AG04449 (cell line): ENCODE data around the gene ADCY10.
"Not testable (repeated sequence)": the region's sequence is repeated elsewhere in the genome, so short reads cannot be mapped to it uniquely, and the experiment has no call there.

Experiments
- CTCF ChIA-PET: fragments of 350-600 bp; formaldehyde crosslinking; extraction: SDS; loops from one replicate; lab custom pipeline; 2021; ENCODE audit warnings: antibody characterized with exemption; lab: Yijun Ruan, JAX
- POLR2A ChIA-PET: fragments of 400-600, 350-600 bp; formaldehyde crosslinking; extraction: SDS; loops from one replicate; lab custom pipeline; 2020; ENCODE audit warnings: antibody characterized with exemption, inconsistent platforms; lab: Yijun Ruan, JAX
- DNase-seq: peaks from one replicate; pipeline ENCODE4 v3.0.0-alpha.2; 2010; ENCODE audit warnings: low read depth, low spot score
- H3K4me3 ChIP-seq: 2 replicates; pipeline ENCODE4 v1.5.1; 2011; ENCODE audit warnings: low read depth, mild to moderate bottlenecking, control low read depth, low read length
- CTCF ChIP-seq: IDR thresholded peaks from one replicate; pipeline ENCODE4 v1.5.1; 2011; ENCODE audit warnings: mild to moderate bottlenecking, moderate library complexity, low read length, control low read depth, inconsistent platforms; ENCODE audit not compliant: insufficient read depth; ENCODE audit errors: missing control alignments

ADCY10 gene

DNA sequence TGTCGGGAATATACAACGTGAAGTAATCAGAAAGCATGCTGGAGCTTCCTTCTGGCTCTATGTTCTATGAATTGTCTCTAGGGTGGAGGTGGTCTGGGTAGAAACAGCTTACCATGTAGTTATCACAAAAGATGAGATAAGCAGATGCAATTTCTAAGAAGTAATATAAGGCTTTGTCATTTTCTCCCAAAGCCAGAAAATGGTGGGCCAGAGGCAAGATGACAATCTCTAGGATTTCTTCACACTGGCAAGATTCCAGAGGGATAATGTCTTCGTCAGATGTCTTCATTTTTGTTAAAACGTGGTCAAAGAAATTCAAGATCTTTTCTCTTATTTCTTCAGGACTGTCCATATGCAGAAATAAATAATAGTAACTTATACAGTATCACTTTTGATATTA lies 77.7 kb downstream of the ADCY10 start:
- POLR2A ChIA-PET, result no interaction called here
- no peak overlapping the region for H3K4me3 ChIP-seq

GRCh38 chr1:167833904-167834303 lies 80.0 kb downstream of the ADCY10 start:
- ChIA-PET POLR2A (no interaction called here), CTCF (no interaction called here)
- no peak overlapping the region for H3K4me3 ChIP-seq
- TF ChIP-seq CTCF, result no peak
- DNase-seq, result no peak

More for the DNA sequence above, 77.7 kb downstream of the ADCY10 start:
- DNase-seq, result no peak
- no peak for TF ChIP-seq CTCF
- CTCF ChIA-PET, result interaction anchor here (1.4 kb wide), 1 partner anchor 17 kb away, joined by 5 read pairs; no protein-coding TSS in a partner anchor

DNA sequence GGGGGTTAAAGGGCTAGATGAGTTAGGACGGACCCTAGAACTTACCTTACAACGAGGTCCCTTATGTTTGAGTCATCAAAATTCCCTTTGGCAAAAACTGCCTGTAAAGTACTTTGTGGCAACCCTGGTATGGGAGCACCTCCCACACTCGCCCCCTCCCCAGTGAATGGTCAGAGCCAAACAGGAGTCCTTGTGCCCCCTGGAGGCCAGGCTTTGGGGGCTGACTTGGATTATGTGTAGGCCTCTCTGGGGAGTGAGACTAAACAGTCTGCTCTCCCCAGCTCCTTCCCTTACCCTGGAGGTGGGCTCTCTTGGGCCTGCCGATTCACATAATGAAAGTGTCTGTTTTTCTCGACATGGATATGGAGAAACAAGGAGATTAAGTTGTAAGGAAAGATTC lies 81.2 kb downstream of the ADCY10 start:
- no peak for TF ChIP-seq CTCF
- ChIA-PET CTCF (no interaction called here), POLR2A (no interaction called here)
- H3K4me3 ChIP-seq, result no peak overlapping the region
- DNase-seq, result no peak

- CTCF ChIA-PET, POLR2A ChIA-PET, DNase-seq, H3K4me3 ChIP-seq: not testable (repeated sequence)
Observed at GRCh38 chr1:167830668-167831067, 83.3 kb downstream of the ADCY10 start.

GRCh38 chr1:167829868-167830267 lies 84.1 kb downstream of the ADCY10 start:
- no peak for TF ChIP-seq CTCF
- ChIA-PET POLR2A (no interaction called here), CTCF (interaction anchor here (1.4 to 1.9 kb wide), 2 partner anchors 20 to 27 kb away, joined by 3 to 4 read pairs; no protein-coding TSS in a partner anchor)
- H3K4me3 ChIP-seq, result no peak overlapping the region
- DNase-seq, result no peak

GRCh38 chr1:167826127-167826526 lies 87.8 kb downstream of the ADCY10 start:
- ChIA-PET CTCF (interaction anchor here (0.8 to 1.3 kb wide), 2 partner anchors 10 to 258 kb away, joined by 3 read pairs; no protein-coding TSS in a partner anchor), POLR2A (no interaction called here)
- no peak for TF ChIP-seq CTCF
- no peak for DNase-seq
- H3K4me3 ChIP-seq, result no peak overlapping the region

DNA sequence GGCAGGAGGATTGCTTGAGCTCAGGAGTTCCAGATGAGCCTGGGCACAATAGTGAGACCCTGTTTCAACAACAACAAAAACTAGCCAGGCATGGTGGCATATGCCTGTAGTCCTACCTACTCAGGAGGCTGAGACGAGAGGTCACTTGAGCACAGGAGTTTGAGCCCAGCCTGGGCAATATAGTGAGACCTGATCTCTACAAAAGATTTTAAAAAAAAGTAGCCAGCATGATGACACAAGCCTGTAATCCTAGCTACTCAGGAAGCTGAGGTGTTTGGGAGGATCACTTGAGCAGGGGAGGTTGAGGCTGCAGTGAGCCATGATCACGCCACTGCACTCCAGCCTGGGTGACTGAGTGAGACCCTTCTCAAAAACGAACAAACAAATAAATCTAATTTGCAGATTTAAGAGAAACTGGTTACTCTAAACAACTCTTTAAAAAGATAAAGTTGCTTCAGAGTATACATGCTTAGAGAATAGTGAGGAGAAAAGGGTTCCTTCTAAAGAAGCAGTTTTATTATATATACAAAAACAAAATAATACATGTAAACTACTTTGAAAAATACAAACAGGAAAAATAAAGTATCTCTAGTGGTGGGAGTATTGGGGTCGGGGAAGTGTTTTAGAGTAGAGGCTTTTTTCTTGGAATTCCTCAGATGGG lies 88.4 kb downstream of the ADCY10 start:
- DNase-seq, result no peak
- H3K4me3 ChIP-seq, result no peak overlapping the region
- TF ChIP-seq CTCF, result no peak
- ChIA-PET CTCF (interaction anchor here (0.8 to 1.0 kb wide), 2 partner anchors 10 to 26 kb away, joined by 3 read pairs; no protein-coding TSS in a partner anchor), POLR2A (no interaction called here)
